ENCODE data around the gene SLC9A7.

SLC9A7 gene

GRCh38 chrX:46698691-46699090, 60.2 kb downstream of the SLC9A7 start:
- no peak for DNase-seq

GRCh38 chrX:46695491-46695890, 63.4 kb downstream of the SLC9A7 start:
- no peak for DNase-seq

- DNase-seq: no peak
These were observed 64.4 kb downstream of the SLC9A7 start for GRCh38 chrX:46694549-46694948.

DNA sequence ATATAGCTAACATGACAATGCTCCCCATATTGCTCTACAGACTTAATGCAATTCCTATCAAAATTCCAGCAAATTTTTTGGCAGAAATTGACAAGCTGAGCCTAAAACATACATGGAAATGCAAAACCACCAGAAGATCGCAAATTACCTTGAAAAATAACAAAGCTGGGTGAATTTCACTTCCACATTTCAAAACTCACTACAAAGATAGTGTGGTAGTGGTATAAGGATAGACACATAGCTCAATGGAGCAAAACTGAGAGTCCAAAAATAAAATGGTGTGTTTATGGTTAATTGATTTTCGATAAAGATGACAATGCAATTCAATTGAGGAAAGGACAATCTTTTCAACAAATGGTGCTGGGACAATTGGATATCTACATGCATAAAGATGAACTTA, 65.8 kb downstream of the SLC9A7 start:
- no peak for DNase-seq

DNA sequence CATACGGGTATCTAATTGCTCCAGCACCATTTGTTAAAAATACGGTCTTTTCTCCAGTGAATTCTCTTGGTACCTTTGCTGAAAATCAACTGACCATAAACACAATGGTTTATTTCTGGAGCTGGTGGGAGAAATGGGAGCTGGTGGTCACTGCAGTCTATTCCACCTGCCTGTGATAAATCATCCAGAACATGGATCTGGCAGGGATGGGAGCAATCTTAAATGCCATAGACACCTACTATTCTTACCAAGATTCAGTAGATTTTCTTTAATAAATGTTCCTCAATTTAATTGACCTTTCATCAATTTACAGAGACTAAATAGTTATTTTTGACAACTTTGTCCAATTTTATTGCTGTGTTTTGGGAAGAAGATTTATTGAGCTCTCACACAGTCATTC, 68.1 kb downstream of the SLC9A7 start:
- no peak for DNase-seq

- DNase-seq: no peak
These were observed 71.3 kb downstream of the SLC9A7 start for GRCh38 chrX:46687619-46688018.

GRCh38 chrX:46686003-46686645, 72.8 kb downstream of the SLC9A7 start:
- peak; percentile 17 to 27 for DNase-seq

DNA sequence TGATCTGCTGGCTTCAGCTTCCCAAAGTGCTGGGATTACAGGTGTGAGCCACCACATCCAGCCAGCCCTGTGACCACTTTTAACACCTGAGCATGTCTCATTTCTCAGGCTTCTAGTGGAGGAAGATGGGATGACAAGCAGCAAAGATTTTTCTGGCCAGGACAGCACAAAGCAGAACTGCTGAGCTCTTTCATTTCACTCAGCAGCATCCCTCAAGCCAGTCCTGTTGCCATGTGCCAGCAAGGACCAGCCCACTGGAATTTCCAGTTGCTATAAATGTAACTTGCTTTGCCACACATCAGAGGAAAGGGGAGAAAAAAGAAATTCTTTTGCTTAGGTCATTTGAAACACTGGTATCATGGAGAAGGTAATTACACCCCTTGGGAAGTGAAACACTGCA, 75.9 kb downstream of the SLC9A7 start:
- no peak for DNase-seq

DNA sequence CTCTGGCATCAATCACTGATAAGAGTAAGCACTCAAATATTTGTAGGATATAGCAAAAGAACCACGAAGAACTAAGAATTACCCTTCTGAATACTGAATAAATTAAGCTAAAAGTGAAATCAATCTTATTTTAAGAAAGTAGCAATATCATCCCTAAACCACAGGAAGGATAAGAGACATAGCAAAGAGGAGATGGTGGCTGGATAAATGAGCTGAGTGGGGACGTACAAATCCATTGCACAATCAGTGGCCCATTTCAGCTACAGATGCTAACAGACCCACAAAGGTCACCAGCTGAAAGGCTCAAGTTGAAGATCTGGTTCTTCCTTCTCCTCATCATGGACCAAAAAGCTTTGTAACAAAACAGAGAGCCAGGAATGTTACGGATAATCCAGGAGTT, 77.1 kb downstream of the SLC9A7 start:
- no peak for DNase-seq

DNA sequence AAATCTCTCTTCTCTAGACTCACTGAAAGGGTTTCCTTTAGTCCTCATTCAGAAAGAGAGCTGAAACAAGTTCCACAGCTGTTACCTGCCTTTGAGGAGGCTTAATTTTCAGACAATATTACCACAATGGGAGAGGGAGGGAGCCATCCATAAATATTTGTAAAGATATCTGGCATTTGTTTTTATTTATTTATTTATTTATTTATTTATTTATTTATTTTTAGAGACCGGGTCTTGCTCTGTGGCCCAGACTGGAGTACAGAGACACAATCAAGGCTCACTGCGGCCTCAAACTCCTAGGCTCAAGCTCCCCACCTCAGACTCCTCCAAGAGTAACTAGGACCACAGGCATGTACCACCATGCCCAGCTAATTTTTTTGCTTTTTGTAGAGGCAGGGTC, 80.7 kb downstream of the SLC9A7 start:
- no peak for DNase-seq

DNA sequence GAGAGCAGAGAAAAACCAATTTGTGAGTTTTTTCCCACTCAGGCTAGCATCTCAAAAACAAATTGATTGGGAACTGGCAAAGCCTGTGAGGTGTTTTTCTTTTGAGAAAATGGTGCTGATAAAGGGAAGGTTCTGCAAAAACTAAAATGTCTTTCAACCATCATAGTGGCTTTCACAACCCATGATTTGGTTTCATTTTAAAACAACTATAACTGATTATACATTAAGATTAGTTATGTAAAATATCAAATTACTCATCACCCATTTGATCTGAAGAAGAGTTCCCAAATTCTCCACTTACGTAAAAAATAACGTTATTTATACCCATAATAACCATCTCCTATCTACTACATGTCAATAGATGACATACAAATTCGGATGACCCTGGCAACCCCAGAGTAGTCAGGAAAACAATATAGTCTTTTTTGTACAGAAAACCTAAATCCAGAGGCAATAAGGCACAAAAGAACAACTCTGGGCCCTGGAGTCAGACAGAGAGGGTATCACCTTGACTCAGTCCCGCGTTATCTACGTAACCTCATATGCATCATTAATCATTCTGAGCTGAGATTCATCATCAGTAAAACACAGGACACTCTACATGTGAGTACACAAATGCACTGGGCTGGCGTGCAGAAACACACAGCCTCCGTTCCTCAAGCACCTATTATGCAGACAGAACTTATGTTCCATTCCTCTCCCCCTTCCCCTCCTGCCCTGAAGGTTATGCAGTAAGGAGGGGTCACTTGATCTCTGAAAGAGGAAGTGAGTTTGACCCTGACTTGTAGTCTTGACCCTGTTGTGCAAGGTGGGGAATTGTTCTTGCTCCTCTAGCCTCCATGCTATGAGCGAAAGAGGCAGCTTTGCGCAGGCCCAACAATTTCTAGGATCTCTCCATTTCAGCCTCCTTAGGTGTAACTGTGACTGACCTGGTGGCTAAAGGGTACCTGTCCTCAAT, 82.2 kb downstream of the SLC9A7 start:
- DNase-seq: no peak

- no peak for DNase-seq
These were observed 85.1 kb downstream of the SLC9A7 start for GRCh38 chrX:46673620-46674359.

DNA sequence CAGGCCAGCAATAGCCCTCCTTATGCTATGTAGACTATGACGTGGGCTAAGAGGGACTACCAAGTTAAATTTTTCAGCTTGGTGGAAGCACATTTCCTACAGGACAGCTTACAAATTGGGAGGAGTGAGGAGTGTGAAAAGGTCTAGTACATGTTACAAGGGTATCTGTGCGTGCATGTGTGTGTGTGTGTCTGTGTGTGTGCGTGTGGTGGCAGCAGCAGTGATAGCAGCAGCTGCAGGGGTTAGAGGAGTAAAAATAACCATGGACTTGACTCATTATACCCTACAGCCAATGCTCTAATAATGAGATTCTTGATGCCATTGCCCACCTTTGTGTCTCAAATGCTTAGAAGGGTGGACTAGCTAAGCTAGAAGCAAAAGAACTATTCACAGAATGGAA, 88.6 kb downstream of the SLC9A7 start:
- DNase-seq: no peak

DNA sequence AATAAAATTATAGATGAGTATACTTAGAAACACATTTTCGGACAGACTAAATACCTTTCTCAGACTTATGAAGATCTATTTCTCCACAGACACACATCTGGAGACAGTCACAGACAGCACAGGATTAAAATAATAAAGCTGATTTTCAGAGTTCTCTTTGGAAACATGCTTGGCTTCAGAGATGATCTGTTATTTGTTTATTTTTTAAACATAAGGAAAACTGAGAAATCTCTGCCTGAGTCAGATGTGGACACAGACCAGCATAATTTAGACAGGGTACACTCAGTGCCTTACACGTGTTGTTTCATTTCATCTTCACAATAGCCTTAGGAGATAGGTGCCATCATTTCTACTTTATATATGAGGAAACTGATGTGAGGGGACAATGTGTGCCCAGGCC, 92.1 kb downstream of the SLC9A7 start:
- no peak for DNase-seq

- DNase-seq: no peak
These were observed 93.4 kb downstream of the SLC9A7 start for GRCh38 chrX:46665232-46666152.

- no peak for DNase-seq
These were observed 96.5 kb downstream of the SLC9A7 start for GRCh38 chrX:46662188-46662958.

- no peak for DNase-seq
These were observed 105.4 kb downstream of the SLC9A7 start for GRCh38 chrX:46653482-46653881.

GRCh38 chrX:46649421-46650260, 109.3 kb downstream of the SLC9A7 start:
- DNase-seq: no peak

DNA sequence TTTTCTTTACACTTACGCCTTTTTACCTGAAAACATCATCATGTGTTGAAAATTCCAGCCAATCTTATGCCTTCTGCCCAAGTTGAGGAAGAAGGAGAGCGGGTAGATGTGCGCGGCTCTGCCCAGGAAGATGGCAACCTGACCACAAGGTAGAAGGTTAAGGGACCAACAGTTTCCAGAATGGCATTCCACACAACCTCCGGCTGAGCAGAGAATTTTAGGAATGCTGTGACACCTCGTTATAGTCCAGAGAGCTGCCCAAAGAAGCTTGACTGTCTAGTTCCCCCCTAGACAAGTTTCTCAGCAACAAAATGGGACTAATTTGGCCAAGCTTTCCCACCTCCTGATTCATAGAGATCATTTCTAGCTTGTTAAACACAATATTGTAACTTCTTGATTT, 110.3 kb downstream of the SLC9A7 start:
- no peak for DNase-seq

DNA sequence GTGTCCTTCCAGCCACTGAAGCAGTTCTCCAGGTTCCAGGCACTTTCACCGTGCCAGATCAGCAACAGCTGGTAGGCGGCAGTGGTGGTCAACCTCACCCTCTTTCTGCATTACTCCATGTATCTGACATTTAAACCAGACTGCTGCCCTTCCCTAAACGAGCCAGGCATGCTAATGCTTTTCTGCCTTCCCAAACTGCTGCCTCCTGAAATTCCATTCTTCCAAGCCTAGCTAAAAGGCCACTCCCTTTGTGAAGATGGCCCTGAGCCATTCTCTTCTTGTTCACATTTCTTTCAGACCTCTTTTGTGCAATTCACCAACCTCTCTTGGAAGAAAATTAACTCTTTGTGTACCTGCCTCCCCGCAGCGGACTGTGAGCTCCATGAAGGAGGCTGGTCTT, 111.7 kb downstream of the SLC9A7 start:
- no peak for DNase-seq

DNA sequence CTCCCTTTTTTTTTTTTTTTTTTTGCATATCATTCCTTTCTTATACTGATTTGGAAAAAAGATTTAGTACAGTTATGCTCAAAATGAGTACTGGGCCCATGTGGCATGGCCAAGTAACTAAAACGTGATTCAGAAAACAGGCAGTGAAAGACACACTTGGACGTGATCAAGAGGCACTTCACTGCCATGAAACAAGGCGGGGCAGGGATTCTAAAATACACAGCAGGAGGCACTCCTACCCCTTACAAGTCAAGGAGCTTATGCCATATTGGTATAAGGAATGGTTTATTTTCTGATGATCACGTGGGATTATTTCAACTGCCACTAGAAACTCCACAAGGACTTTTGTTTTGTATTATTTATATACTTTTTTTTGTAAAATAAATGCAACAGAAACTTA, 113.3 kb downstream of the SLC9A7 start:
- no peak for DNase-seq

Data from activated CD4-positive, alpha-beta T cell treated with anti-CD3 and anti-CD28 coated beads, Interleukin-2, amount 50 U/mL, for 4 hours (primary cell).